ENCODE results near the gene SLC17A5.
"Not testable (repeated sequence)": the region's sequence is repeated elsewhere in the genome, so short reads cannot be mapped to it uniquely, and the experiment has no call there.

Gene SLC17A5

GRCh38 chr6:73653571-73654424 is at the start of gene SLC17A5:
Gene SLC17A5, minus strand, starts transcription at chr6:73653992. Its CDS starts 106 bp downstream, at chr6:73653886.
- DNase-seq (ENCODE audit: low read depth in 2 of 3, low spot score in 2 of 3), result peak; percentile 64 to 87 (median 85)

GRCh38 chr6:73703466-73703865 is 49.7 kb upstream of the SLC17A5 start:
- no peak for DNase-seq (ENCODE audit: low read depth in 2 of 3, low spot score in 2 of 3)

GRCh38 chr6:73702444-73702843 is 48.7 kb upstream of the SLC17A5 start:
- no peak for DNase-seq (ENCODE audit: low read depth in 2 of 3, low spot score in 2 of 3)

GRCh38 chr6:73699676-73700459 is 46.1 kb upstream of the SLC17A5 start:
- no peak for DNase-seq (ENCODE audit: low read depth in 2 of 3, low spot score in 2 of 3)

GRCh38 chr6:73696966-73697655 is 43.3 kb upstream of the SLC17A5 start:
- no peak for DNase-seq (ENCODE audit: low read depth in 2 of 3, low spot score in 2 of 3)

- peak; percentile 39 to 49 (median 46) for DNase-seq (ENCODE audit: low read depth in 2 of 3, low spot score in 2 of 3)
These were observed 42.0 kb upstream of the SLC17A5 start, which contains the start of gene CD109 for GRCh38 chr6:73695619-73696421. Gene CD109, plus strand, starts transcription at chr6:73696203. Its CDS starts 13 bp downstream, at chr6:73696216.

GRCh38 chr6:73694711-73695411 is 41.1 kb upstream of the SLC17A5 start:
- DNase-seq (ENCODE audit: low read depth in 2 of 3, low spot score in 2 of 3), result no peak

GRCh38 chr6:73691512-73691911 is 37.7 kb upstream of the SLC17A5 start:
- no peak for DNase-seq (ENCODE audit: low read depth in 2 of 3, low spot score in 2 of 3)

- DNase-seq (ENCODE audit: low read depth in 2 of 3, low spot score in 2 of 3), result no peak
These were observed 36.3 kb upstream of the SLC17A5 start for GRCh38 chr6:73690056-73690455.

- DNase-seq (ENCODE audit: low read depth in 2 of 3, low spot score in 2 of 3), result no peak
These were observed 34.6 kb upstream of the SLC17A5 start for GRCh38 chr6:73688351-73688750.

- not testable (repeated sequence) for DNase-seq (ENCODE audit: low read depth in 2 of 3, low spot score in 2 of 3)
These were observed 29.8 kb upstream of the SLC17A5 start for GRCh38 chr6:73683574-73683973.

- no peak for DNase-seq (ENCODE audit: low read depth in 2 of 3, low spot score in 2 of 3)
These were observed 26.6 kb upstream of the SLC17A5 start for GRCh38 chr6:73680289-73680918.

GRCh38 chr6:73679846-73680245 is 26.1 kb upstream of the SLC17A5 start:
- DNase-seq (ENCODE audit: low read depth in 2 of 3, low spot score in 2 of 3), result not testable (repeated sequence)

- no peak for DNase-seq (ENCODE audit: low read depth in 2 of 3, low spot score in 2 of 3)
These were observed 25.2 kb upstream of the SLC17A5 start for GRCh38 chr6:73679009-73679408.

- DNase-seq (ENCODE audit: low read depth in 2 of 3, low spot score in 2 of 3), result peak; percentile 23 to 63 (median 55)
These were observed 21.8 kb upstream of the SLC17A5 start for GRCh38 chr6:73675466-73676098.

- DNase-seq (ENCODE audit: low read depth in 2 of 3, low spot score in 2 of 3), result no peak
These were observed 18.3 kb upstream of the SLC17A5 start for GRCh38 chr6:73671911-73672685.

GRCh38 chr6:73669005-73669404 is 15.2 kb upstream of the SLC17A5 start:
- no peak for DNase-seq (ENCODE audit: low read depth in 2 of 3, low spot score in 2 of 3)

GRCh38 chr6:73667798-73668197 is 14.0 kb upstream of the SLC17A5 start:
- no peak for DNase-seq (ENCODE audit: low read depth in 2 of 3, low spot score in 2 of 3)

All from activated CD8-positive, alpha-beta memory T cell treated with anti-CD3 and anti-CD28 coated beads for 48 hours (primary cell).